GM21825 (cell line): Measurements from ENCODE around the gene ACAP2.

Experiments used
- ATAC-seq: cut with Tn5 transposase; IDR thresholded peaks from one replicate; pipeline ENCODE4 v1.9.1; 2021; ENCODE audit warnings: mild to moderate bottlenecking, moderate library complexity; ENCODE audit not compliant: unreplicated experiment

The ACAP2 gene

GRCh38 chr3:195224980-195225580 lies 217.7 kb downstream of the ACAP2 start:
- ATAC-seq, result no peak
